Measurements from ENCODE around the gene PIGK.

DNA sequence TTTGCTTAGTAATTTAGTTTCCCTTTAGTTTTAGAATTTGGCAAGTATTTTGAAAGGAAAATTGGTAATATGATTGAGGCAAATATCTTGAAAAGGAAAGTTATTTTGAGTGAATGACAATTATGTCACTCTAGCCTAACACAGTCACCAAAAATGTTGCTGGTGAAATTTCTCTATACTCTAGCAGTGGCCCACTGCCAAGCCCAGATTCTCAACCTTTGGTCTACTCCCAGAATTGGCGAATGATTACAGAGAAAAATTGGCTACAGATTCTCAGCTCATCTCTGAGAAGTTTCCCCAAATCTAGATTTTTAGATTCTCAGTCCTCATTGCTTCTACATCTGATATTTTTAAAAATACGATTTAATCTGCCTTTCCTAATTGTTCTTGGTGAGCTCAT is 84.9 kb downstream of the PIGK start:
- TF ChIP-seq, protein P1, sequence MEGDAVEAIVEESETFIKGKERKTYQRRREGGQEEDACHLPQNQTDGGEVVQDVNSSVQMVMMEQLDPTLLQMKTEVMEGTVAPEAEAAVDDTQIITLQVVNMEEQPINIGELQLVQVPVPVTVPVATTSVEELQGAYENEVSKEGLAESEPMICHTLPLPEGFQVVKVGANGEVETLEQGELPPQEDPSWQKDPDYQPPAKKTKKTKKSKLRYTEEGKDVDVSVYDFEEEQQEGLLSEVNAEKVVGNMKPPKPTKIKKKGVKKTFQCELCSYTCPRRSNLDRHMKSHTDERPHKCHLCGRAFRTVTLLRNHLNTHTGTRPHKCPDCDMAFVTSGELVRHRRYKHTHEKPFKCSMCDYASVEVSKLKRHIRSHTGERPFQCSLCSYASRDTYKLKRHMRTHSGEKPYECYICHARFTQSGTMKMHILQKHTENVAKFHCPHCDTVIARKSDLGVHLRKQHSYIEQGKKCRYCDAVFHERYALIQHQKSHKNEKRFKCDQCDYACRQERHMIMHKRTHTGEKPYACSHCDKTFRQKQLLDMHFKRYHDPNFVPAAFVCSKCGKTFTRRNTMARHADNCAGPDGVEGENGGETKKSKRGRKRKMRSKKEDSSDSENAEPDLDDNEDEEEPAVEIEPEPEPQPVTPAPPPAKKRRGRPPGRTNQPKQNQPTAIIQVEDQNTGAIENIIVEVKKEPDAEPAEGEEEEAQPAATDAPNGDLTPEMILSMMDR (IDR thresholded peaks at IDR 0.05) = no peak
- no peak for TF ChIP-seq ZFX (IDR thresholded peaks at IDR 0.05; ENCODE audit: borderline replicate concordance)

All from 22Rv1 (cell line).